Right forelimb (tissue), 1 donor: Measurements from ENCODE around the gene SYCE3.
"Not testable (repeated sequence)": the region's sequence is repeated elsewhere in the genome, so short reads cannot be mapped to it uniquely, and the experiment has no call there.

Experiments
- DNase-seq: peaks from one replicate; pipeline ENCODE4 v3.0.0-alpha.2; 2018

SYCE3 gene, protein sequence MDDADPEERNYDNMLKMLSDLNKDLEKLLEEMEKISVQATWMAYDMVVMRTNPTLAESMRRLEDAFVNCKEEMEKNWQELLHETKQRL

GRCh38 chr22:50562523-50563412, at the start of gene SYCE3:
Gene SYCE3, minus strand, starts transcription at chr22:50562919. Its CDS starts 6,514 bp downstream, at chr22:50556405.
- DNase-seq = peak; percentile 95

- DNase-seq = no peak
These were observed 49.4 kb upstream of the SYCE3 start for GRCh38 chr22:50612168-50612527.

DNA sequence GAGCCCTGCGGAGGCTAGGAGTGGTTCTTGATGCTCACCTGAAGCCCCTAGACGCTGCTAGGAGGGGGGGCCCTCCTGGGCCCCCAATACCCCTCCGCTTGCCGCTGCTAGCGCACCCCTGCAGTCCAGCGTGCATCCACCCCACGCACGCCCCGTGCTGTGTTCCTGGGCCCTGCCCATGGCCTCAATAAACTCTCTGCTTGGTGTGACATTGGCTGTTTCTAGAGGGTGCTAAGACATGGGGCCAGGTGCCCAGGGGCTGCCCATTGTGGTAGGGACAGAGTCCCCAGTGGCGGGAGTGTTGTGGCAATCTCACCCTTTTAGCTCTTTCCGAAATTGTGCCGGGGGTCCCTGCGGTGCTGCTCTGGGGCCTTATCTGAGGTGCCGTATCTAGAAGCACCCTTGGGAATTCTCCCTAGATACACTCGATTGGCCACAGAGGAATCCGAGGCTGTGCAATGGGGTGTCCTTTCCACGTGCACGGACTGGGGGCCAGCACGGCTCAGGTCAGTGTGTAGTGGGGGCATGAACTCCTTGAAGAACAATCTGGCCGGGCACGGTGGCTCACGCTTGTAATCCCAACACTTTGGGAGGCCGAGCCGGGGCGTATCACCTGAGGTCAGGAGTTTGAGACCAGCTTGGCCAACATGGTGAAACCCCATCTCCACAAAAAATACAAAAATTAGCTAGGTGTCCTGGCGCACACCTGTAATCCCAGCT, 48.8 kb upstream of the SYCE3 start:
- DNase-seq = no peak

GRCh38 chr22:50610581-50610980, 47.9 kb upstream of the SYCE3 start:
- DNase-seq = no peak

DNA sequence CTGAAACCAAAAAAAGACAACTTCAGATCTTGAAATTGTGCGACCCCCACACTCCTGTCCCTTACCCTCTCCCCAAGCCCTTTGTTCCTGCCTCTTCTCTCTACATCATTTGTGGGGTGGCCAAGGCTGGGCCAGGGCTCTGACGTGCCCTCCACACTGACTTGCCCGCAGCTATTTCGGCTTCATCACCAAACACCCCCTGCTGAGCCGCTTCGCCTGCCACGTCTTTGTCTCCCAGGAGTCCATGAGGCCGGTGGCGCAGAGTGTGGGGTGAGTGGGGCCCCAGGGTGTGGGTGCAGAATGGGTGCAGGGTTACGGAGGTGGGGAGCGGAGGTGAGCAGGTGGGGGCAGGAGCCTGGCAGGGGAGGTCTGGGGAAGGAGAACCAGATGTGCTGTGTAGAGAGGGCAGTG, 47.3 kb upstream of the SYCE3 start:
- DNase-seq = no peak

- no peak for DNase-seq
These were observed 46.9 kb upstream of the SYCE3 start for GRCh38 chr22:50609599-50609998.

DNA sequence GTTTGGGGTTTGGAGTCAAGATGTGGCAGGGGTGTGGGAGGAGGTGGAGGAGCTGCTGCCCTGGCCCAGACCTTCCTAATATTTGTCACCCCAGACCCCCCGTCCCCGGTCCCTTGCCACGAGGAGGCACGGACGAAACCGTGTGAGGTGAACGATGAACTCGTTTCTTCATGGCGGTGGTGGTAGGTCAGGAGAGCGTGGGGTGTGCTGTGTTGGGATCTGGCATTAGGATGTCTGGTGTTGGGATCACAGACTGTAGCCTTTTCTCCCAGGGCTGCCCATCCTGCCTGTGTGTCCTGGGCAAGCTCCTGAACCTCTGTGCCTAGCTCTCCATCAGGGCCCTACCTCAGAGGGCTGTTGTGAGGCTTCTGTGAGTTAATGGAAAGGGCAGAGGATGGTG, 46.3 kb upstream of the SYCE3 start:
- no peak for DNase-seq

- DNase-seq = not testable (repeated sequence)
These were observed 45.5 kb upstream of the SYCE3 start for GRCh38 chr22:50608058-50608840.

- no peak for DNase-seq
These were observed 44.9 kb upstream of the SYCE3 start for GRCh38 chr22:50607659-50608020.

GRCh38 chr22:50606946-50607658, 44.4 kb upstream of the SYCE3 start:
- DNase-seq = no peak

DNA sequence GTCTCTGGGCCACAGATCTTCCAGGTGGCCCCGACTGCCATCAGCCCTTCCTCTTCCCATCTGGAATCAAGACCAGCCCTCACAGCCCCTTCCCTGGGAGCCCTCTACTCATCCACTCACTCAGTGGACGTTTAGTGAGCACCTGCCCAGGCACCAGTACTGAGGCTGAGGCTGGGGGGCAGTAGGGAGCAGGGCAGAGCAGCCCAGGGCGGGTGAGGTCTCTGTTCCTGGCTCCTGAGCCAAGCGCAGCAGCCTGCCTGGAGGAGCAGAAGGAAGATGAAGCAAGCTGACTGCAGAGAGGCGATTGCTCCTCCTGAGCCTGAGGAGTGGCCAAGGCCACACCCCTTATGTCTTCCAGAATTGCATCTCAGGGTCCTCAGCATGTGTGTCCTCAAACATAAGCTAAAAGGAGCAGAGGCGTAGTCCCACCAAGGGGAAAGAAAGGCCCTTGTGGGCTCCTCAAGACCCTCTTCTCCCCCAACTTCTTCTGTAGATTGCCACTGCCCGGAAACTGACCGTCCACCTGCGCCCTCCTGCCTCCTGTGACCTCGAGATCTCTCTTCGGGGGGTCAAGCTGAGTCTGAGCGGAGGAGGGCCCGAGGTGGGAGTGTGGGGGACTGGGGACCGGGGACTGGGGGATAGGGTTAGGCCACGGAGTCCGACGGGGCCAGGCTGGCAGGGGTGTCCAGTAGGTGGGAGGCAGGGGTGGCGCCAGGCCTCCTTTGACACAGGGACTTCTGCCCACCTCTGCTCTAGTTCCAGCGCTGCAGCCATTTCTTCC, 43.6 kb upstream of the SYCE3 start:
- no peak for DNase-seq

- DNase-seq = no peak
These were observed 42.9 kb upstream of the SYCE3 start for GRCh38 chr22:50605613-50606074.

GRCh38 chr22:50605002-50605612, 42.4 kb upstream of the SYCE3 start:
- DNase-seq = no peak

DNA sequence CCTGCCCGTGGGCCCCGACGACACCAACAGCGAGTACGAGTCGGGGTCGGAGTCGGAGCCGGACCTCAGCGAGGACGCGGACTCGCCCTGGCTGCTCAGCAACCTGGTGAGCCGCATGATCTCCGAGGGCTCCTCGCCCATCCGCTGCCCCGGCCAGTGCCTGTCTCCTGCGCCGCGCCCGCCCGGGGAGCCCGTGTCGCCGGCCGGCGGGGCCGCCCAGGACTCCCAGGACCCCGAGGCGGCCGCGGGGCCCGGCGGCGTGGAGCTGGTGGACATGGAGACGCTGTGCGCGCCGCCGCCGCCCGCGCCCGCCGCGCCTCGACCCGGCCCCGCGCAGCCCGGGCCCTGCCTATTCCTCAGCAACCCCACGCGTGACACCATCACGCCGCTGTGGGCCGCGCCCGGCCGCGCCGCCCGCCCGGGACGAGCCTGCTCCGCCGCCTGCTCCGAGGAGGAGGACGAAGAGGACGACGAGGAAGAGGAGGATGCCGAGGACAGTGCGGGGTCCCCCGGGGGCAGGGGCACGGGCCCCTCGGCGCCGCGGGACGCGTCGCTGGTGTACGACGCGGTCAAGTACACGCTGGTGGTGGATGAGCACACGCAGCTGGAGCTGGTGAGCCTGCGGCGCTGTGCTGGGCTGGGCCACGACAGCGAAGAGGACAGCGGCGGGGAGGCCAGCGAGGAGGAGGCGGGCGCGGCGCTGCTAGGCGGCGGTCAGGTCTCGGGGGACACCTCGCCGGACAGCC, 41.7 kb upstream of the SYCE3 start:
- no peak for DNase-seq

DNA sequence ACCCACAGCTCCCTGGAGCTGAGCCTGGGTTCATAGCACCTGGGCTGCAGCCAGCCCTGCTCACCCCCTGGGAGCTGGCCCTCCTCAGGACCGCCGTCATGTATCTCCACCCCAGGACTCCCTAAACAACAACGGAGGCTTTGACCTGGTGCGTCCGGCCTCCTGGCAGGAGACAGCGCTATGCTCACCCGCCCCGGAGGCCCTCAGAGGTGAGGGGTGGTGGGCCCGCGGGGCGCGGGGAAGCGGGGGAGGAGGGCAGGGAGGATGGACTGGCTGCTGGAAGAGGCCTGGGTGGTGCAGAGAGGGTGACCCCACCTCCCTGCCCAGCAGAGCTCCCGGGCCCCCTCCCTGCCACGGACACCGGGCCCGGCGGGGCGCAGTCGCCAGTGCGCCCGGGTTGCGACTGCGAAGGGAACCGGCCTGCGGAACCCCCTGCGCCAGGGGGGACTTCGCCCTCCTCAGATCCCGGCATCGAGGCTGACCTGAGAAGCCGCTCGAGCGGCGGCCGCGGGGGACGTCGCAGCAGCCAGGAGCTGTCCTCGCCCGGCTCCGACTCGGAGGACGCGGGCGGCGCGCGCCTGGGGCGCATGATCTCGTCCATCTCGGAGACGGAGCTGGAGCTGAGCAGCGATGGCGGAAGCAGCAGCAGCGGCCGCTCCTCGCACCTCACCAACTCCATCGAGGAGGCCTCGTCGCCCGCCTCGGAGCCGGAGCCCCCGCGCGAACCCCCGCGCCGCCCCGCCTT, 41.0 kb upstream of the SYCE3 start:
- DNase-seq = no peak

- no peak for DNase-seq
These were observed 39.6 kb upstream of the SYCE3 start for GRCh38 chr22:50602338-50602700.

GRCh38 chr22:50601669-50602337, 39.1 kb upstream of the SYCE3 start:
- DNase-seq = no peak

GRCh38 chr22:50600967-50601668, 38.4 kb upstream of the SYCE3 start:
- no peak for DNase-seq
